ENCODE data around the gene LBX2.

LBX2 gene

GRCh38 chr2:74525717-74526648 lies 26.6 kb upstream of the LBX2 start, which contains the start of gene DQX1:
Gene DQX1 (minus strand): TSS chr2:74526231. CDS start chr2:74525729, 502 bp downstream.
- no peak for DNase-seq

- no peak for DNase-seq
These were observed 25.7 kb upstream of the LBX2 start for GRCh38 chr2:74524955-74525716.

GRCh38 chr2:74524005-74524404 lies 24.6 kb upstream of the LBX2 start:
- no peak for DNase-seq

GRCh38 chr2:74522516-74522915 lies 23.1 kb upstream of the LBX2 start:
- DNase-seq, result no peak

- no peak for DNase-seq
These were observed 17.2 kb upstream of the LBX2 start for GRCh38 chr2:74516650-74517049.

- DNase-seq, result no peak
These were observed 16.7 kb upstream of the LBX2 start for GRCh38 chr2:74515981-74516633.

GRCh38 chr2:74515271-74515980 lies 16.0 kb upstream of the LBX2 start:
- no peak for DNase-seq

GRCh38 chr2:74514368-74515270 lies 15.2 kb upstream of the LBX2 start, which contains the start of gene TLX2:
Gene TLX2 (plus strand): TSS chr2:74514450. CDS start chr2:74514807, 357 bp downstream.
- DNase-seq, result no peak

- DNase-seq, result no peak
These were observed 14.4 kb upstream of the LBX2 start for GRCh38 chr2:74513605-74514367.

GRCh38 chr2:74512744-74513604 lies 13.6 kb upstream of the LBX2 start:
- no peak for DNase-seq

GRCh38 chr2:74511104-74511989 lies 11.9 kb upstream of the LBX2 start:
- DNase-seq, result no peak

- no peak for DNase-seq
These were observed 10.9 kb upstream of the LBX2 start for GRCh38 chr2:74510272-74510671.

GRCh38 chr2:74507926-74508520 lies 8.6 kb upstream of the LBX2 start:
- DNase-seq, result no peak

- DNase-seq, result peak; percentile 94
These were observed 7.9 kb upstream of the LBX2 start, which contains the start of gene PCGF1 for GRCh38 chr2:74507145-74507925. Gene PCGF1 (minus strand): TSS chr2:74507695. CDS start chr2:74507668, 27 bp downstream.

GRCh38 chr2:74505448-74506246 lies 6.2 kb upstream of the LBX2 start:
- DNase-seq, result no peak

- no peak for DNase-seq
These were observed 5.2 kb upstream of the LBX2 start for GRCh38 chr2:74504591-74504990.
